GM12878 (cell line): ENCODE results near the gene TCP11L2. TPM values are rescaled to one million over a fixed set of nuclear protein-coding genes. Genes with fewer than 3 reads are reported as not detected.
A peak's percentile ranks its signal among the peaks of the same experiment; 100 is the strongest.

Experiments
- ATAC-seq: fragments of 200-7000 bp; cut with Tn5 transposase; 3 replicates; pipeline ENCODE4 v1.9.1; 2020; ENCODE audit warnings: mild to moderate bottlenecking, moderate library complexity
- BruUV-seq: library from RNA; stranded (reverse); fragments of 400-500 nt; replicated peaks from 2 replicates; lab custom pipeline; 2021; lab: Mats Ljungman, UMichigan
- CTCF ChIA-PET: fragments of 300-600 bp; sonication (Branson Sonifier 250); formaldehyde crosslinking; extraction: SDS; loops from one replicate; lab custom pipeline; 2021; ENCODE audit warnings: inconsistent platforms; lab: Yijun Ruan, JAX
- POLR2A ChIA-PET: fragments of 350-600 bp; formaldehyde crosslinking; extraction: SDS; loops from one replicate; lab custom pipeline; 2021; ENCODE audit warnings: inconsistent platforms; lab: Charles Lee
- RAD21 ChIA-PET: fragments of 300-600 bp; sonication (Branson Sonifier 250); formaldehyde crosslinking; loops from one replicate; lab custom pipeline; 2023; ENCODE audit warnings: antibody characterized with exemption; ENCODE audit not compliant: unreplicated experiment; lab: Charles Lee
- SMC1A ChIA-PET: fragments of 300-600 bp; sonication (Branson Sonifier 250); formaldehyde crosslinking; loops from one replicate; lab custom pipeline; 2023; ENCODE audit not compliant: unreplicated experiment, uncharacterized antibody; lab: Charles Lee
- DNase-seq: peaks from one replicate; pipeline ENCODE4 v3.0.0-alpha.2; 2011; ENCODE audit warnings: low read depth, low spot score
- FAIRE-seq: peaks from 3 replicates; lab custom pipeline; 2011; peaks lifted over from hg19 to GRCh38; lab: Jason Lieb, UNC
- H2AFZ ChIP-seq: 2 replicates; pipeline ENCODE4 v1.6.0; 2011; ENCODE audit warnings: low read depth, low read length, control low read depth; ENCODE audit not compliant: control insufficient read depth
- H3K27ac ChIP-seq: 2 replicates; pipeline ENCODE4 v1.5.1; 2011; ENCODE audit warnings: control low read depth; ENCODE audit not compliant: control insufficient read depth, insufficient read depth
- H3K27me3 ChIP-seq, 2 experiments: replicated peaks in 1 of 2; 2 replicates each; pipeline versions ENCODE4 v1.6.0 to v1.6.1; 2011; ENCODE audit warnings: low read length in 1 of 2; ENCODE audit not compliant: control insufficient read depth in 2 of 2, insufficient read depth in 2 of 2
- H3K36me3 ChIP-seq, 2 experiments: 2 replicates each; pipeline ENCODE4 v1.5.1; 2011; ENCODE audit warnings: low read length in 1 of 2; ENCODE audit not compliant: control insufficient read depth in 2 of 2, insufficient read depth in 2 of 2
- H3K4me1 ChIP-seq: 2 replicates; pipeline ENCODE4 v1.6.1; 2011; ENCODE audit warnings: mild to moderate bottlenecking, low read length, moderate library complexity, mixed read lengths; ENCODE audit not compliant: control insufficient read depth, insufficient read depth
- H3K4me2 ChIP-seq: 2 replicates; pipeline ENCODE4 v1.6.0; 2011; ENCODE audit warnings: control low read depth; ENCODE audit not compliant: control insufficient read depth, insufficient read depth
- H3K4me3 ChIP-seq: fragments of 200-600 bp; sonication (generic); 2 replicates; pipeline ENCODE4 v1.5.1; 2016
- H3K79me2 ChIP-seq: 2 replicates; pipeline ENCODE4 v1.6.0; 2011; ENCODE audit warnings: low read length; ENCODE audit not compliant: control insufficient read depth, insufficient read depth
- H3K9ac ChIP-seq: 2 replicates; pipeline ENCODE4 v1.8.0; 2011; ENCODE audit warnings: low read length, control low read depth, mixed read lengths; ENCODE audit not compliant: control insufficient read depth, insufficient read depth
- H3K9me3 ChIP-seq: replicated peaks from 3 replicates; pipeline ENCODE4 v1.5.1; 2011; ENCODE audit warnings: mild to moderate bottlenecking, low read length; ENCODE audit not compliant: control insufficient read depth, insufficient read depth
- H4K20me1 ChIP-seq: 2 replicates; pipeline ENCODE4 v1.6.0; 2011; ENCODE audit not compliant: control insufficient read depth, insufficient read depth
- CBFB ChIP-seq: IDR thresholded peaks from 2 replicates; pipeline ENCODE4 v1.6.1; 2016; ENCODE audit warnings: antibody characterized with exemption, low read depth
- CREM ChIP-seq: IDR thresholded peaks from 2 replicates; pipeline ENCODE4 v1.6.1; 2014; ENCODE audit warnings: antibody characterized with exemption, low read depth
- DPF2 ChIP-seq: fragments of 450-650 bp; IDR thresholded peaks from 2 replicates; pipeline ENCODE4 v1.6.1; 2017; ENCODE audit warnings: mild to moderate bottlenecking
- FOXM1 ChIP-seq: IDR thresholded peaks from 2 replicates; pipeline ENCODE4 v1.6.1; 2012; ENCODE audit warnings: low read depth, mild to moderate bottlenecking, inconsistent platforms, low read length, moderate library complexity
- HDGF ChIP-seq: fragments of 450-650 bp; IDR thresholded peaks from 2 replicates; pipeline ENCODE4 v1.6.1; 2016; ENCODE audit warnings: antibody characterized with exemption
- IKZF1 ChIP-seq: fragments of 450-650 bp; conservative IDR thresholded peaks from 2 replicates; pipeline ENCODE4 v1.6.1; 2017; ENCODE audit warnings: antibody characterized with exemption, mild to moderate bottlenecking
- IKZF2 ChIP-seq, 2 experiments: fragments of 450-650 bp; IDR thresholded peaks; 2 replicates each; pipeline ENCODE4 v1.6.1; 2017; ENCODE audit warnings: mild to moderate bottlenecking in 2 of 2, moderate library complexity in 2 of 2
- JUNB ChIP-seq: IDR thresholded peaks from 2 replicates; pipeline ENCODE4 v1.6.1; 2016; ENCODE audit warnings: antibody characterized with exemption, mild to moderate bottlenecking
- MTA2 ChIP-seq: fragments of 450-650 bp; IDR thresholded peaks from 2 replicates; pipeline ENCODE4 v1.6.1; 2016; ENCODE audit warnings: low read depth, mild to moderate bottlenecking, moderate library complexity
- MXI1 ChIP-seq: fragments of 150-350 bp; IDR thresholded peaks from 2 replicates; pipeline ENCODE4 v1.6.1; 2011; ENCODE audit warnings: low read depth, mild to moderate bottlenecking, inconsistent platforms, low read length, improper control_type of control experiment
- MYB ChIP-seq: fragments of 150-350 bp; IDR thresholded peaks from 2 replicates; pipeline ENCODE4 v1.6.1; 2014; ENCODE audit warnings: mild to moderate bottlenecking, low read depth, low read length, borderline replicate concordance
- NBN ChIP-seq: fragments of 450-650 bp; IDR thresholded peaks from 2 replicates; pipeline ENCODE4 v1.6.1; 2016
- NFIC ChIP-seq: IDR thresholded peaks from 2 replicates; pipeline ENCODE4 v1.6.1; 2012; ENCODE audit warnings: low read depth, mild to moderate bottlenecking, inconsistent platforms, low read length, moderate library complexity
- RB1 ChIP-seq: fragments of 450-650 bp; formaldehyde crosslinking; IDR thresholded peaks from 2 replicates; pipeline ENCODE4 v1.6.1; 2017; ENCODE audit warnings: mild to moderate bottlenecking, borderline replicate concordance
- RCOR1 ChIP-seq: conservative IDR thresholded peaks from 2 replicates; pipeline ENCODE4 v1.6.1; 2012; ENCODE audit warnings: low read depth, low read length, improper control_type of control experiment
- RUNX3 ChIP-seq: IDR thresholded peaks from 2 replicates; pipeline ENCODE4 v1.6.1; 2012; ENCODE audit warnings: low read length, inconsistent platforms
- SP1 ChIP-seq: IDR thresholded peaks from one replicate; pipeline ENCODE4 v1.6.1; 2011; ENCODE audit warnings: low read depth, low read length
- SPI1 ChIP-seq: IDR thresholded peaks from 2 replicates; pipeline ENCODE4 v1.6.1; 2011; ENCODE audit warnings: low read depth, mild to moderate bottlenecking, low read length, moderate library complexity, borderline replicate concordance; ENCODE audit not compliant: insufficient read depth
- STAT1 ChIP-seq: fragments of 450-650 bp; conservative IDR thresholded peaks from 2 replicates; pipeline ENCODE4 v1.6.1; 2014; ENCODE audit warnings: antibody characterized with exemption, mild to moderate bottlenecking
- SUPT20H ChIP-seq: IDR thresholded peaks from 2 replicates; pipeline ENCODE4 v1.6.1; 2011; ENCODE audit warnings: low read depth, mild to moderate bottlenecking, low read length, moderate library complexity, borderline replicate concordance; ENCODE audit not compliant: control insufficient read depth
- SUZ12 ChIP-seq: fragments of 200-600 bp; sonication (generic); IDR thresholded peaks from one replicate; pipeline ENCODE4 v1.6.1; 2018; ENCODE audit warnings: antibody characterized with exemption, mild to moderate bottlenecking; ENCODE audit not compliant: unreplicated experiment
- YY1 ChIP-seq: IDR thresholded peaks from 2 replicates; pipeline ENCODE4 v1.6.1; 2011; ENCODE audit warnings: low read depth, mild to moderate bottlenecking, low read length
- ZNF217 ChIP-seq: fragments of 450-650 bp; IDR thresholded peaks from 2 replicates; pipeline ENCODE4 v1.6.1; 2017; ENCODE audit warnings: antibody characterized with exemption, mild to moderate bottlenecking
- ZSCAN29 ChIP-seq: fragments of 450-650 bp; IDR thresholded peaks from 2 replicates; pipeline ENCODE4 v1.6.1; 2017; ENCODE audit warnings: mild to moderate bottlenecking, moderate library complexity
- WGBS: methylation state at CpG from one replicate; pipeline ENCODE4 v1.1.6; 2016; ENCODE audit warnings: low lambda C conversion rate; ENCODE audit not compliant: insufficient replicate concordance, insufficient coverage; ENCODE audit errors: missing lambda C conversion rate; 5-methylcytosine and 5-hydroxymethylcytosine counted together
- in situ Hi-C: fragments of 300-500 bp; cut with MboI; formaldehyde crosslinking; loops from 9 replicates; pipeline ENCODE4 v1.14.3; 2018; ENCODE audit warnings: mixed read lengths
- intact Hi-C: fragments of 100-400 bp; cut with micrococcal nuclease; formaldehyde crosslinking; loops from one replicate; pipeline ENCODE4 v1.14.2; 2022; ENCODE audit not compliant: unreplicated experiment
- polyA plus RNA-seq, 11 experiments: library from polyadenylated mRNA; depleted of rRNA in 4 of 11; unstranded in 6 of 11; stranded (reverse) in 5 of 11; fragments of >200 nt; fragmentation: Nextera tagmentation in 4 of 11; fragmentation: Illumina TruSeq in 1 of 11; extraction: Ambion mirVana in 4 of 11; extraction: Trizol in 1 of 11; gene quantifications; 1 replicate in 1 of 11; 2 replicates in 10 of 11; pipeline versions ENCODE4 v1.2.1 to v1.2.3, GENCODE V29; 2011 to 2016; ENCODE audit warnings: inconsistent platforms in 2 of 11, missing spikeins in 2 of 11, low read depth in 1 of 11
- total RNA-seq, 4 experiments: library from RNA; depleted of rRNA in 3 of 4; stranded (reverse); fragments of >200 nt in 3 of 4; fragmentation: Illumina TruSeq in 1 of 4; extraction: Trizol in 1 of 4; gene quantifications; 2 replicates each; pipeline versions ENCODE4 v1.2.1 to v1.2.3, GENCODE V29; 2013 to 2021
- TF ChIP-seq, protein P1 (sequence below): IDR thresholded peaks from 2 replicates; pipeline ENCODE4 v1.6.1; 2012; ENCODE audit warnings: low read depth, low read length, improper control_type of control experiment
- TF ChIP-seq, protein P2 (sequence below): fragments of 450-650 bp; IDR thresholded peaks from 2 replicates; pipeline ENCODE4 v1.6.1; 2017; ENCODE audit warnings: low read depth, mild to moderate bottlenecking, moderate library complexity

TCP11L2 gene
- total and polyA plus RNA-seq, 10 of the 15 experiments (the other 5 are each of a cell fraction or from before 2014, with no cell fraction given): 0.18 to 5.0 (median 0.90) TPM

DNA sequence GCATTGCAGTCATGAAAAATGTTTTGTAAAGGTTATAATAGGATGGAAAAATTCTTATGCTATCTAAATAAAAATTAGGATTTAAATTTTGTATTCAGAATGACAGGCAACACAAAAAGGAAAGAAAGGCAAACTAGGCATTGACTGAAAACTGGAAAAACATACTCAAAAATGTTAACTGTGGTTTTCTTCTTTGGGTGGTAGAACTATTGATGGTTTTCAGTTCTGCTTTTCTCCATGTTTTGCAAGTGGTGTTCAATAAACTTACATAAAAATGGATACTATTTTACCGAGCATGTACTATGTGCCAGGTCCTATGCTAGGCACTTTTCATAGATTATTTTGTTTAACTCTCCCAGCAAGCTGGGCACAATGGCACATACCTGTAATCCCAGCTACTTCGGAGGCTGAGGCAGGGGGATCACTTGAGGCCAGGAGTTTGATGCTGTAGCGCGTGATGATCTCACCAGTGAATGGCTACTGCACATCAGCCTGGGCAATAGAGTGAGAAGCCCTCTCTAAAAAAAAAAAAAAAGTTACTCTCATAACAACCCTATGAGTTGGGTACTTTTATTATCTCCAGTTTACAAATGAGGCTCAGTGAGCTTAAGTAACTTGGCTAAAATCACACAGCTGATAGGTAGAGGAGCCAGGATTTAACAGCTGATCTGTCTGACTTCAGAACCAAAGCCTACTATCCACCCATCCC lies 26.3 kb upstream of the TCP11L2 start:
- Histone ChIP-seq H3K36me3 (no peaks in the 10 kb centered on the region), H3K27ac (no peak overlapping the region), H3K4me2 (peak overlapping the region; percentile 72), H3K4me1 (peaks cover 24% of the 10 kb centered on the region), H4K20me1 (no peaks in the 10 kb centered on the region), H3K9me3 (no peaks in the 10 kb centered on the region), H3K79me2 (no peaks in the 10 kb centered on the region), H3K9ac (no peak overlapping the region), H2AFZ (no peak overlapping the region; the same call in 1 of the 2 replicates), H3K27me3 (no peaks in the 10 kb centered on the region), H3K4me3 (peak overlapping the region; percentile 33)
- BruUV-seq: no TSS peak
- 2% methylated on average over 4 of the region's 4 CpGs for WGBS
- SMC1A ChIA-PET: interaction anchor here (2.0 kb wide), 1 partner anchor 49 kb away, joined by 7 read pairs; no protein-coding TSS in a partner anchor
- POLR2A ChIA-PET: no interaction called here
- ATAC-seq (peak; percentile 92), FAIRE-seq (peak; percentile 81), DNase-seq (peak; percentile 65)
- RAD21 ChIA-PET: interaction anchor here (0.7 to 1.1 kb wide), 3 partner anchors 24 to 276 kb away, joined by 3 read pairs; no protein-coding TSS in a partner anchor
- CTCF ChIA-PET: interaction anchor here (0.6 to 3.9 kb wide), 3 partner anchors 15 to 140 kb away, joined by 3 to 22 read pairs (median 3); no protein-coding TSS in a partner anchor
- in situ Hi-C loops: no loop called here
- intact Hi-C loops: no loop called here
- 0 out of 2 replicates have a peak, but pooled peaks have one; percentile 33 for TF ChIP-seq NBN
- no peak for TF ChIP-seq ZSCAN29
- no peak for TF ChIP-seq SUPT20H
- peak; percentile 80; the same call in 1 of the 2 replicates for TF ChIP-seq CBFB
- TF ChIP-seq MTA2: peak; percentile 80
- peak; percentile 70 to 84 for TF ChIP-seq IKZF2 (IDR thresholded peaks at IDR 0.05)
- TF ChIP-seq DPF2: peak; percentile 94
- peak; percentile 54; the same call in 1 of the 2 replicates for TF ChIP-seq FOXM1
- 0 out of 2 replicates have a peak, but pooled peaks have one; percentile 44 for TF ChIP-seq YY1
- peak; percentile 87 for TF ChIP-seq NFIC
- TF ChIP-seq, protein P1, sequence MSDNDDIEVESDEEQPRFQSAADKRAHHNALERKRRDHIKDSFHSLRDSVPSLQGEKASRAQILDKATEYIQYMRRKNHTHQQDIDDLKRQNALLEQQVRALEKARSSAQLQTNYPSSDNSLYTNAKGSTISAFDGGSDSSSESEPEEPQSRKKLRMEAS: no peak
- TF ChIP-seq RCOR1: no peak
- peak; percentile 98 for TF ChIP-seq RUNX3
- TF ChIP-seq RB1: no peak
- no peak for TF ChIP-seq MYB
- peak; percentile 55 for TF ChIP-seq CREM
- TF ChIP-seq STAT1: no peak
- TF ChIP-seq SUZ12: no peak
- TF ChIP-seq SP1: no peak
- TF ChIP-seq SPI1: peak; percentile 94
- peak; percentile 97 for TF ChIP-seq JUNB
- TF ChIP-seq IKZF1: peak; percentile 44; the same call in 1 of the 2 replicates
- TF ChIP-seq, protein P2, sequence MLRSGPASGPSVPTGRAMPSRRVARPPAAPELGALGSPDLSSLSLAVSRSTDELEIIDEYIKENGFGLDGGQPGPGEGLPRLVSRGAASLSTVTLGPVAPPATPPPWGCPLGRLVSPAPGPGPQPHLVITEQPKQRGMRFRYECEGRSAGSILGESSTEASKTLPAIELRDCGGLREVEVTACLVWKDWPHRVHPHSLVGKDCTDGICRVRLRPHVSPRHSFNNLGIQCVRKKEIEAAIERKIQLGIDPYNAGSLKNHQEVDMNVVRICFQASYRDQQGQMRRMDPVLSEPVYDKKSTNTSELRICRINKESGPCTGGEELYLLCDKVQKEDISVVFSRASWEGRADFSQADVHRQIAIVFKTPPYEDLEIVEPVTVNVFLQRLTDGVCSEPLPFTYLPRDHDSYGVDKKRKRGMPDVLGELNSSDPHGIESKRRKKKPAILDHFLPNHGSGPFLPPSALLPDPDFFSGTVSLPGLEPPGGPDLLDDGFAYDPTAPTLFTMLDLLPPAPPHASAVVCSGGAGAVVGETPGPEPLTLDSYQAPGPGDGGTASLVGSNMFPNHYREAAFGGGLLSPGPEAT: 0 out of 2 replicates have a peak, but pooled peaks have one; percentile 56
- TF ChIP-seq HDGF: no peak
- TF ChIP-seq MXI1: no peak
- 0 out of 2 replicates have a peak, but pooled peaks have one; percentile 32 for TF ChIP-seq ZNF217
